ENCODE data around the gene C2orf78. TPM values are rescaled to one million over a fixed set of nuclear protein-coding genes. Genes with fewer than 3 reads are reported as not detected.
A peak's percentile ranks its signal among the peaks of the same experiment; 100 is the strongest.

Gene C2orf78
- total RNA-seq, 1 experiment from 2014 or later = 0.39 TPM

DNA sequence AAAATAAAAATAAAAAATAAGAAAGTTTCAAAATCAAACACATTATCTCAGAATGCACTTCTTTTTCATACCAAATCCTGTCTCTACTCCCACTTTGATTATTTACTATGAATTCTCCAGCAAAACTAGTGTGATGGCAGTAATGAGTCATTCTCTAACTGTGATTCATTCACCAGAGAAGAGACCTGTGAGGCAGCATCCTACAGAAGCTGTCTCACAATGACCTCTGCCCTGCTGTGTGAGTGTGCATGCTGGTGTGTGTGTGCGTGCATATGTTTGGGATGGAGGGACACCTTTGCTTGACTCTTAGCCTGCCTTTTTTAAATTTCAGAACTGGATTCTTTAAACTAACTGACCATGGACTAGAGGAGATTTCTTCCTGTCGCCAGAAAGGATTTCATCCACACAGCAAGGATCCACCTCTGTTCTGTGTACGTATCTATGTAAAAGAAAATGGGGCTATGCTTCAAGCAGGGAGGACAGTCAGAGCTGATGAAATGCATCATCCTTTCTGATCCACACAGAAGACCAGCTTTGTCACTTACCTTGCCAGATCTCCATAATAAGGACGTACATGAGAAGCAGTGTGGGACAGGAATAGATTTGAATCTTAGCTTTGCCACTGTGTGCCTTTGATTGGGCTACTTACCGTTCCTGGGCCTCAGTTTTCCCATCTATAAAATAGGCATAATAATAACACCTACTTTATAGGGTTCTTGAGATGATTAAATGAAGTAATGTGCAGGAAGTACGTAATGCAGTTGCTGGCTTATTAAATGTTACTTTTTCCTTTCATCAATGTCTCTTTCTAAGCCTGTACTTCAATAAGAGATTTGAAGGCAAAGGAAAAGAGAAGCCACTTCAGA, 76.0 kb downstream of the C2orf78 start:
- DNase-seq (ENCODE audit: low spot score) (no peak), ATAC-seq (no peak)
- no peaks in the 10 kb centered on the region for H3K27me3 Mint-ChIP-seq (ENCODE audit: low read depth)
- ChIA-PET CTCF (no interaction called here), POLR2A (no interaction called here)
- H3K4me1 Mint-ChIP-seq = no peaks in the 10 kb centered on the region
- no peak overlapping the region for H3K27ac Mint-ChIP-seq
- TF ChIP-seq, protein P1, sequence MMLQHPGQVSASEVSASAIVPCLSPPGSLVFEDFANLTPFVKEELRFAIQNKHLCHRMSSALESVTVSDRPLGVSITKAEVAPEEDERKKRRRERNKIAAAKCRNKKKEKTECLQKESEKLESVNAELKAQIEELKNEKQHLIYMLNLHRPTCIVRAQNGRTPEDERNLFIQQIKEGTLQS (CRISPR knock-in tag; conservative IDR thresholded peaks at IDR 0.05) = no peak
- TF ChIP-seq HMGA2 (CRISPR knock-in tag; IDR thresholded peaks at IDR 0.05) = peak; percentile 72; the same call in 1 of the 2 replicates
- H3K36me3 Mint-ChIP-seq = peaks cover 72% of the 10 kb centered on the region
- no peak overlapping the region for H3K4me3 Mint-ChIP-seq
- H3K9me3 Mint-ChIP-seq = no peaks in the 10 kb centered on the region

DNA sequence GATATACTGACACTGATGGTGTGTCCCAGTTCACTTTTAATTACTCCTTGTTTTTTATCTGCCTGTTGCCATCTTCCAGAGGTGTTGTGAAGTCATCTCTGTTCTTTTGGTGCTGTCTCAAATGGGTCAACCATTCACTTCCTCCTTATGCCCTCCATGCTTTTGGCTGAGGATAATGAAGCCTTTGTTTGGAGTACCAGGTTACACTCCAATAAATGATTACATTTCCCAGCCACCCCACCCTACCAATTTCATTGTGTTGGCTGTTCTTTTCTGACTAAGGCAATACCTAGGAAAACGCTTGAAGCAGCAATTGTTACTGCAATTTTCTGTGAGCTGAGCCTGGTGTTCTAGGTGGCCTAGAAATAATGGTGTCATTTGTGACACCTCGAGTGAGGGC, 79.0 kb downstream of the C2orf78 start:
- ChIA-PET POLR2A (no interaction called here), CTCF (interaction anchor here (1.6 kb wide), 1 partner anchor 45 kb away, joined by 4 read pairs; no protein-coding TSS in a partner anchor)
- no peak overlapping the region for H3K27ac Mint-ChIP-seq
- ATAC-seq (no peak), DNase-seq (ENCODE audit: low spot score) (no peak)
- H3K4me3 Mint-ChIP-seq = no peak overlapping the region
- no peaks in the 10 kb centered on the region for H3K9me3 Mint-ChIP-seq
- no peak for TF ChIP-seq NR3C1 (CRISPR knock-in tag; conservative IDR thresholded peaks at IDR 0.05; ENCODE audit: low read depth)
- TF ChIP-seq CREB1 (CRISPR knock-in tag; IDR thresholded peaks at IDR 0.05) = no peak
- TF ChIP-seq, protein P2, sequence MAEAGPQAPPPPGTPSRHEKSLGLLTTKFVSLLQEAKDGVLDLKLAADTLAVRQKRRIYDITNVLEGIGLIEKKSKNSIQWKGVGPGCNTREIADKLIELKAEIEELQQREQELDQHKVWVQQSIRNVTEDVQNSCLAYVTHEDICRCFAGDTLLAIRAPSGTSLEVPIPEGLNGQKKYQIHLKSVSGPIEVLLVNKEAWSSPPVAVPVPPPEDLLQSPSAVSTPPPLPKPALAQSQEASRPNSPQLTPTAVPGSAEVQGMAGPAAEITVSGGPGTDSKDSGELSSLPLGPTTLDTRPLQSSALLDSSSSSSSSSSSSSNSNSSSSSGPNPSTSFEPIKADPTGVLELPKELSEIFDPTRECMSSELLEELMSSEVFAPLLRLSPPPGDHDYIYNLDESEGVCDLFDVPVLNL (CRISPR knock-in tag; IDR thresholded peaks at IDR 0.05; ENCODE audit: borderline replicate concordance, low read depth) = no peak
- TF ChIP-seq FOXJ3 (CRISPR knock-in tag; IDR thresholded peaks at IDR 0.05; ENCODE audit: borderline replicate concordance) = no peak
- TF ChIP-seq ZNF232 (CRISPR knock-in tag; IDR thresholded peaks at IDR 0.05) = no peak
- TF ChIP-seq, protein P3, sequence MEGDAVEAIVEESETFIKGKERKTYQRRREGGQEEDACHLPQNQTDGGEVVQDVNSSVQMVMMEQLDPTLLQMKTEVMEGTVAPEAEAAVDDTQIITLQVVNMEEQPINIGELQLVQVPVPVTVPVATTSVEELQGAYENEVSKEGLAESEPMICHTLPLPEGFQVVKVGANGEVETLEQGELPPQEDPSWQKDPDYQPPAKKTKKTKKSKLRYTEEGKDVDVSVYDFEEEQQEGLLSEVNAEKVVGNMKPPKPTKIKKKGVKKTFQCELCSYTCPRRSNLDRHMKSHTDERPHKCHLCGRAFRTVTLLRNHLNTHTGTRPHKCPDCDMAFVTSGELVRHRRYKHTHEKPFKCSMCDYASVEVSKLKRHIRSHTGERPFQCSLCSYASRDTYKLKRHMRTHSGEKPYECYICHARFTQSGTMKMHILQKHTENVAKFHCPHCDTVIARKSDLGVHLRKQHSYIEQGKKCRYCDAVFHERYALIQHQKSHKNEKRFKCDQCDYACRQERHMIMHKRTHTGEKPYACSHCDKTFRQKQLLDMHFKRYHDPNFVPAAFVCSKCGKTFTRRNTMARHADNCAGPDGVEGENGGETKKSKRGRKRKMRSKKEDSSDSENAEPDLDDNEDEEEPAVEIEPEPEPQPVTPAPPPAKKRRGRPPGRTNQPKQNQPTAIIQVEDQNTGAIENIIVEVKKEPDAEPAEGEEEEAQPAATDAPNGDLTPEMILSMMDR (IDR thresholded peaks at IDR 0.05) = no peak
- TF ChIP-seq HMGA2 (CRISPR knock-in tag; IDR thresholded peaks at IDR 0.05) = no peak
- TF ChIP-seq OVOL2 (CRISPR knock-in tag; IDR thresholded peaks at IDR 0.05; ENCODE audit: borderline replicate concordance) = no peak
- no peak for TF ChIP-seq CREM (CRISPR knock-in tag; IDR thresholded peaks at IDR 0.05)
- TF ChIP-seq KAT7 (CRISPR knock-in tag; IDR thresholded peaks at IDR 0.05; ENCODE audit: borderline replicate concordance) = no peak
- TF ChIP-seq, protein P4, sequence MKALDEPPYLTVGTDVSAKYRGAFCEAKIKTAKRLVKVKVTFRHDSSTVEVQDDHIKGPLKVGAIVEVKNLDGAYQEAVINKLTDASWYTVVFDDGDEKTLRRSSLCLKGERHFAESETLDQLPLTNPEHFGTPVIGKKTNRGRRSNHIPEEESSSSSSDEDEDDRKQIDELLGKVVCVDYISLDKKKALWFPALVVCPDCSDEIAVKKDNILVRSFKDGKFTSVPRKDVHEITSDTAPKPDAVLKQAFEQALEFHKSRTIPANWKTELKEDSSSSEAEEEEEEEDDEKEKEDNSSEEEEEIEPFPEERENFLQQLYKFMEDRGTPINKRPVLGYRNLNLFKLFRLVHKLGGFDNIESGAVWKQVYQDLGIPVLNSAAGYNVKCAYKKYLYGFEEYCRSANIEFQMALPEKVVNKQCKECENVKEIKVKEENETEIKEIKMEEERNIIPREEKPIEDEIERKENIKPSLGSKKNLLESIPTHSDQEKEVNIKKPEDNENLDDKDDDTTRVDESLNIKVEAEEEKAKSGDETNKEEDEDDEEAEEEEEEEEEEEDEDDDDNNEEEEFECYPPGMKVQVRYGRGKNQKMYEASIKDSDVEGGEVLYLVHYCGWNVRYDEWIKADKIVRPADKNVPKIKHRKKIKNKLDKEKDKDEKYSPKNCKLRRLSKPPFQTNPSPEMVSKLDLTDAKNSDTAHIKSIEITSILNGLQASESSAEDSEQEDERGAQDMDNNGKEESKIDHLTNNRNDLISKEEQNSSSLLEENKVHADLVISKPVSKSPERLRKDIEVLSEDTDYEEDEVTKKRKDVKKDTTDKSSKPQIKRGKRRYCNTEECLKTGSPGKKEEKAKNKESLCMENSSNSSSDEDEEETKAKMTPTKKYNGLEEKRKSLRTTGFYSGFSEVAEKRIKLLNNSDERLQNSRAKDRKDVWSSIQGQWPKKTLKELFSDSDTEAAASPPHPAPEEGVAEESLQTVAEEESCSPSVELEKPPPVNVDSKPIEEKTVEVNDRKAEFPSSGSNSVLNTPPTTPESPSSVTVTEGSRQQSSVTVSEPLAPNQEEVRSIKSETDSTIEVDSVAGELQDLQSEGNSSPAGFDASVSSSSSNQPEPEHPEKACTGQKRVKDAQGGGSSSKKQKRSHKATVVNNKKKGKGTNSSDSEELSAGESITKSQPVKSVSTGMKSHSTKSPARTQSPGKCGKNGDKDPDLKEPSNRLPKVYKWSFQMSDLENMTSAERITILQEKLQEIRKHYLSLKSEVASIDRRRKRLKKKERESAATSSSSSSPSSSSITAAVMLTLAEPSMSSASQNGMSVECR (CRISPR knock-in tag; IDR thresholded peaks at IDR 0.05; ENCODE audit: borderline replicate concordance) = no peak
- TF ChIP-seq ESRRA (CRISPR knock-in tag; IDR thresholded peaks at IDR 0.05; ENCODE audit: borderline replicate concordance) = no peak
- TF ChIP-seq, protein P5, sequence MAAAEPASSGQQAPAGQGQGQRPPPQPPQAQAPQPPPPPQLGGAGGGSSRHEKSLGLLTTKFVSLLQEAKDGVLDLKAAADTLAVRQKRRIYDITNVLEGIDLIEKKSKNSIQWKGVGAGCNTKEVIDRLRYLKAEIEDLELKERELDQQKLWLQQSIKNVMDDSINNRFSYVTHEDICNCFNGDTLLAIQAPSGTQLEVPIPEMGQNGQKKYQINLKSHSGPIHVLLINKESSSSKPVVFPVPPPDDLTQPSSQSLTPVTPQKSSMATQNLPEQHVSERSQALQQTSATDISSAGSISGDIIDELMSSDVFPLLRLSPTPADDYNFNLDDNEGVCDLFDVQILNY (CRISPR knock-in tag; IDR thresholded peaks at IDR 0.05) = no peak
- TF ChIP-seq ZNF263 (CRISPR knock-in tag; IDR thresholded peaks at IDR 0.05; ENCODE audit: low read depth) = no peak
- TF ChIP-seq, protein P6, sequence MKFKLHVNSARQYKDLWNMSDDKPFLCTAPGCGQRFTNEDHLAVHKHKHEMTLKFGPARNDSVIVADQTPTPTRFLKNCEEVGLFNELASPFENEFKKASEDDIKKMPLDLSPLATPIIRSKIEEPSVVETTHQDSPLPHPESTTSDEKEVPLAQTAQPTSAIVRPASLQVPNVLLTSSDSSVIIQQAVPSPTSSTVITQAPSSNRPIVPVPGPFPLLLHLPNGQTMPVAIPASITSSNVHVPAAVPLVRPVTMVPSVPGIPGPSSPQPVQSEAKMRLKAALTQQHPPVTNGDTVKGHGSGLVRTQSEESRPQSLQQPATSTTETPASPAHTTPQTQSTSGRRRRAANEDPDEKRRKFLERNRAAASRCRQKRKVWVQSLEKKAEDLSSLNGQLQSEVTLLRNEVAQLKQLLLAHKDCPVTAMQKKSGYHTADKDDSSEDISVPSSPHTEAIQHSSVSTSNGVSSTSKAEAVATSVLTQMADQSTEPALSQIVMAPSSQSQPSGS (CRISPR knock-in tag; IDR thresholded peaks at IDR 0.05; ENCODE audit: borderline replicate concordance, low read depth) = no peak
- H3K36me3 Mint-ChIP-seq = peaks cover 54% of the 10 kb centered on the region
- H3K27me3 Mint-ChIP-seq (ENCODE audit: low read depth) = no peaks in the 10 kb centered on the region
- H3K4me1 Mint-ChIP-seq = no peaks in the 10 kb centered on the region
